ENCODE measurements around the gene TERB2.

GRCh38 chr15:44971036-44971435 is 14.5 kb downstream of the TERB2 start:
- no peak for TF ChIP-seq REST (IDR thresholded peaks at IDR 0.05; ENCODE audit: low read depth)
- no peak for TF ChIP-seq EP300 (IDR thresholded peaks at IDR 0.05; ENCODE audit: borderline replicate concordance)
- TF ChIP-seq FOXM1 (IDR thresholded peaks at IDR 0.05; ENCODE audit: borderline replicate concordance, low read depth) = no peak
- no peak for TF ChIP-seq YY1 (IDR thresholded peaks at IDR 0.05; ENCODE audit: low read depth)
- no peak for TF ChIP-seq RAD21 (IDR thresholded peaks at IDR 0.05; ENCODE audit: low read depth)
- TF ChIP-seq USF1 (IDR thresholded peaks at IDR 0.05) = no peak
- TF ChIP-seq CEBPB (IDR thresholded peaks at IDR 0.05) = no peak
- TF ChIP-seq TAF1 (IDR thresholded peaks at IDR 0.05; ENCODE audit: low read depth) = no peak
- no peak for TF ChIP-seq NFIC (IDR thresholded peaks at IDR 0.05)

Measured in Ishikawa (cell line).